ENCODE results near the gene MGAT5B. TPM values are rescaled to one million over a fixed set of nuclear protein-coding genes. Genes with fewer than 3 reads are reported as not detected.

The MGAT5B gene
- total and polyA plus RNA-seq, 2 donors from 2014 or later, result 0.56 to 2.3 TPM

GRCh38 chr17:76912421-76913164 lies 44.4 kb downstream of the MGAT5B start:
- H3K27me3 ChIP-seq (ENCODE audit: control insufficient read depth, insufficient read depth, low read length), result no peaks in the 10 kb centered on the region
- DNase-seq (peak; percentile 30 to 77 (median 59)), FAIRE-seq (no peak)
- TF ChIP-seq CTCF (IDR thresholded peaks at IDR 0.05; ENCODE audit: borderline replicate concordance, extremely low read depth, insufficient read depth), result no peak
- H3K4me3 ChIP-seq (ENCODE audit: low read length in 3 of 3), result no peak overlapping the region
- no peak overlapping the region for H3K9ac ChIP-seq (ENCODE audit: low read length in 3 of 3)
- no peaks in the 10 kb centered on the region for H3K9me3 ChIP-seq (ENCODE audit: control insufficient read depth in 2 of 3, insufficient read depth in 1 of 3, low read length in 3 of 3)
- H3K27ac ChIP-seq (ENCODE audit: low read depth in 2 of 2, low read length in 2 of 2), result no peak overlapping the region
- intact Hi-C loops (cut with DNase I), result no loop called here
- no peaks in the 10 kb centered on the region for H3K36me3 ChIP-seq (ENCODE audit: control insufficient read depth in 2 of 3, insufficient read depth in 3 of 3, low read length in 3 of 3)
- H3K4me1 ChIP-seq (ENCODE audit: control insufficient read depth in 2 of 3, insufficient read depth in 2 of 3, low read depth in 1 of 3, low read length in 3 of 3), result no peaks in the 10 kb centered on the region

GRCh38 chr17:76914937-76915336 lies 46.7 kb downstream of the MGAT5B start:
- no peak overlapping the region for H3K4me3 ChIP-seq (ENCODE audit: low read length in 3 of 3)
- no peaks in the 10 kb centered on the region for H3K36me3 ChIP-seq (ENCODE audit: control insufficient read depth in 2 of 3, insufficient read depth in 3 of 3, low read length in 3 of 3)
- intact Hi-C loops (cut with DNase I), result no loop called here
- TF ChIP-seq CTCF (IDR thresholded peaks at IDR 0.05; ENCODE audit: borderline replicate concordance, extremely low read depth, insufficient read depth), result no peak
- no peak overlapping the region for H3K9ac ChIP-seq (ENCODE audit: low read length in 3 of 3)
- H3K27me3 ChIP-seq (ENCODE audit: control insufficient read depth, insufficient read depth, low read length), result no peaks in the 10 kb centered on the region
- DNase-seq (peak in 1 of 5 donors; percentile 17), FAIRE-seq (no peak)
- H3K4me1 ChIP-seq (ENCODE audit: control insufficient read depth in 2 of 3, insufficient read depth in 2 of 3, low read depth in 1 of 3, low read length in 3 of 3), result no peaks in the 10 kb centered on the region
- H3K9me3 ChIP-seq (ENCODE audit: control insufficient read depth in 2 of 3, insufficient read depth in 1 of 3, low read length in 3 of 3), result no peaks in the 10 kb centered on the region
- no peak overlapping the region for H3K27ac ChIP-seq (ENCODE audit: low read depth in 2 of 2, low read length in 2 of 2)

GRCh38 chr17:76915840-76916510 lies 47.8 kb downstream of the MGAT5B start:
- FAIRE-seq (no peak), DNase-seq (peak in 1 of 5 donors; percentile 67)
- Histone ChIP-seq H3K9ac (ENCODE audit: low read length in 3 of 3) (no peak overlapping the region), H3K9me3 (ENCODE audit: control insufficient read depth in 2 of 3, insufficient read depth in 1 of 3, low read length in 3 of 3) (no peaks in the 10 kb centered on the region), H3K27me3 (ENCODE audit: control insufficient read depth, insufficient read depth, low read length) (no peaks in the 10 kb centered on the region), H3K36me3 (ENCODE audit: control insufficient read depth in 2 of 3, insufficient read depth in 3 of 3, low read length in 3 of 3) (no peaks in the 10 kb centered on the region), H3K4me3 (ENCODE audit: low read length in 3 of 3) (no peak overlapping the region), H3K4me1 (ENCODE audit: control insufficient read depth in 2 of 3, insufficient read depth in 2 of 3, low read depth in 1 of 3, low read length in 3 of 3) (no peaks in the 10 kb centered on the region), H3K27ac (ENCODE audit: low read depth in 2 of 2, low read length in 2 of 2) (no peak overlapping the region)
- TF ChIP-seq CTCF (IDR thresholded peaks at IDR 0.05; ENCODE audit: borderline replicate concordance, extremely low read depth, insufficient read depth), result no peak
- intact Hi-C loops (cut with DNase I), result no loop called here
